GM12878 (cell line): ENCODE results near the gene VTI1A. TPM values are rescaled to one million over a fixed set of nuclear protein-coding genes. Genes with fewer than 3 reads are reported as not detected.

Experiments
- ATAC-seq: fragments of 200-7000 bp; cut with Tn5 transposase; 3 replicates; pipeline ENCODE4 v1.9.1; 2020; ENCODE audit warnings: mild to moderate bottlenecking, moderate library complexity
- BruUV-seq: library from RNA; stranded (reverse); fragments of 400-500 nt; replicated peaks from 2 replicates; lab custom pipeline; 2021; lab: Mats Ljungman, UMichigan
- CTCF ChIA-PET: fragments of 300-600 bp; sonication (Branson Sonifier 250); formaldehyde crosslinking; extraction: SDS; loops from one replicate; lab custom pipeline; 2021; ENCODE audit warnings: inconsistent platforms; lab: Yijun Ruan, JAX
- POLR2A ChIA-PET: fragments of 350-600 bp; formaldehyde crosslinking; extraction: SDS; loops from one replicate; lab custom pipeline; 2021; ENCODE audit warnings: inconsistent platforms; lab: Charles Lee
- RAD21 ChIA-PET: fragments of 300-600 bp; sonication (Branson Sonifier 250); formaldehyde crosslinking; loops from one replicate; lab custom pipeline; 2023; ENCODE audit warnings: antibody characterized with exemption; ENCODE audit not compliant: unreplicated experiment; lab: Charles Lee
- SMC1A ChIA-PET: fragments of 300-600 bp; sonication (Branson Sonifier 250); formaldehyde crosslinking; loops from one replicate; lab custom pipeline; 2023; ENCODE audit not compliant: unreplicated experiment, uncharacterized antibody; lab: Charles Lee
- DNase-seq: peaks from one replicate; pipeline ENCODE4 v3.0.0-alpha.2; 2011; ENCODE audit warnings: low read depth, low spot score
- FAIRE-seq: peaks from 3 replicates; lab custom pipeline; 2011; peaks lifted over from hg19 to GRCh38; lab: Jason Lieb, UNC
- H2AFZ ChIP-seq: 2 replicates; pipeline ENCODE4 v1.6.0; 2011; ENCODE audit warnings: low read depth, low read length, control low read depth; ENCODE audit not compliant: control insufficient read depth
- H3K27ac ChIP-seq: 2 replicates; pipeline ENCODE4 v1.5.1; 2011; ENCODE audit warnings: control low read depth; ENCODE audit not compliant: control insufficient read depth, insufficient read depth
- H3K27me3 ChIP-seq, 2 experiments: replicated peaks in 1 of 2; 2 replicates each; pipeline versions ENCODE4 v1.6.0 to v1.6.1; 2011; ENCODE audit warnings: low read length in 1 of 2; ENCODE audit not compliant: control insufficient read depth in 2 of 2, insufficient read depth in 2 of 2
- H3K36me3 ChIP-seq, 2 experiments: 2 replicates each; pipeline ENCODE4 v1.5.1; 2011; ENCODE audit warnings: low read length in 1 of 2; ENCODE audit not compliant: control insufficient read depth in 2 of 2, insufficient read depth in 2 of 2
- H3K4me1 ChIP-seq: 2 replicates; pipeline ENCODE4 v1.6.1; 2011; ENCODE audit warnings: mild to moderate bottlenecking, low read length, moderate library complexity, mixed read lengths; ENCODE audit not compliant: control insufficient read depth, insufficient read depth
- H3K4me2 ChIP-seq: 2 replicates; pipeline ENCODE4 v1.6.0; 2011; ENCODE audit warnings: control low read depth; ENCODE audit not compliant: control insufficient read depth, insufficient read depth
- H3K4me3 ChIP-seq: fragments of 200-600 bp; sonication (generic); 2 replicates; pipeline ENCODE4 v1.5.1; 2016
- H3K79me2 ChIP-seq: 2 replicates; pipeline ENCODE4 v1.6.0; 2011; ENCODE audit warnings: low read length; ENCODE audit not compliant: control insufficient read depth, insufficient read depth
- H3K9ac ChIP-seq: 2 replicates; pipeline ENCODE4 v1.8.0; 2011; ENCODE audit warnings: low read length, control low read depth, mixed read lengths; ENCODE audit not compliant: control insufficient read depth, insufficient read depth
- H3K9me3 ChIP-seq: replicated peaks from 3 replicates; pipeline ENCODE4 v1.5.1; 2011; ENCODE audit warnings: mild to moderate bottlenecking, low read length; ENCODE audit not compliant: control insufficient read depth, insufficient read depth
- H4K20me1 ChIP-seq: 2 replicates; pipeline ENCODE4 v1.6.0; 2011; ENCODE audit not compliant: control insufficient read depth, insufficient read depth
- ATF3 ChIP-seq: IDR thresholded peaks from 2 replicates; pipeline ENCODE4 v1.6.1; 2011; ENCODE audit warnings: low read depth, mild to moderate bottlenecking, low read length, moderate library complexity, borderline replicate concordance; ENCODE audit errors: extremely low read depth
- BCL11A ChIP-seq: IDR thresholded peaks from 2 replicates; pipeline ENCODE4 v1.6.1; 2011; ENCODE audit warnings: low read depth, low read length
- BMI1 ChIP-seq: fragments of 450-650 bp; IDR thresholded peaks from 2 replicates; pipeline ENCODE4 v1.6.1; 2016; ENCODE audit warnings: mild to moderate bottlenecking, moderate library complexity, borderline replicate concordance
- E2F8 ChIP-seq: fragments of 450-650 bp; IDR thresholded peaks from 2 replicates; pipeline ENCODE4 v1.6.1; 2018; ENCODE audit warnings: mild to moderate bottlenecking, low read depth, moderate library complexity; ENCODE audit not compliant: partially characterized antibody
- IRF5 ChIP-seq: fragments of 450-650 bp; IDR thresholded peaks from 2 replicates; pipeline ENCODE4 v1.6.1; 2017; ENCODE audit warnings: borderline replicate concordance
- MEF2B ChIP-seq: fragments of 450-650 bp; IDR thresholded peaks from 2 replicates; pipeline ENCODE4 v1.6.1; 2018; ENCODE audit warnings: mild to moderate bottlenecking, moderate library complexity; ENCODE audit not compliant: partially characterized antibody, poor library complexity, severe bottlenecking
- RAD51 ChIP-seq: fragments of 450-650 bp; IDR thresholded peaks from 2 replicates; pipeline ENCODE4 v1.6.1; 2016; ENCODE audit warnings: moderate library complexity, mild to moderate bottlenecking, inconsistent platforms
- REST ChIP-seq: IDR thresholded peaks from 2 replicates; pipeline ENCODE4 v1.6.1; 2012; ENCODE audit warnings: mild to moderate bottlenecking, low read depth, low read length
- RFX5 ChIP-seq: IDR thresholded peaks from 2 replicates; pipeline ENCODE4 v1.6.1; 2011; ENCODE audit warnings: low read depth, low read length, improper control_type of control experiment
- SKIL ChIP-seq: fragments of 450-650 bp; IDR thresholded peaks from 2 replicates; pipeline ENCODE4 v1.6.1; 2017; ENCODE audit warnings: mild to moderate bottlenecking, low read depth, inconsistent platforms; ENCODE audit not compliant: poor library complexity, severe bottlenecking
- STAT3 ChIP-seq: IDR thresholded peaks from 2 replicates; pipeline ENCODE4 v1.6.1; 2011; ENCODE audit warnings: low read depth, low read length, improper control_type of control experiment
- WGBS: methylation state at CpG from one replicate; pipeline ENCODE4 v1.1.6; 2016; ENCODE audit warnings: low lambda C conversion rate; ENCODE audit not compliant: insufficient replicate concordance, insufficient coverage; ENCODE audit errors: missing lambda C conversion rate; 5-methylcytosine and 5-hydroxymethylcytosine counted together
- in situ Hi-C: fragments of 300-500 bp; cut with MboI; formaldehyde crosslinking; loops from 9 replicates; pipeline ENCODE4 v1.14.3; 2018; ENCODE audit warnings: mixed read lengths
- intact Hi-C: fragments of 100-400 bp; cut with micrococcal nuclease; formaldehyde crosslinking; loops from one replicate; pipeline ENCODE4 v1.14.2; 2022; ENCODE audit not compliant: unreplicated experiment
- polyA plus RNA-seq, 11 experiments: library from polyadenylated mRNA; depleted of rRNA in 4 of 11; unstranded in 6 of 11; stranded (reverse) in 5 of 11; fragments of >200 nt; fragmentation: Nextera tagmentation in 4 of 11; fragmentation: Illumina TruSeq in 1 of 11; extraction: Ambion mirVana in 4 of 11; extraction: Trizol in 1 of 11; gene quantifications; 1 replicate in 1 of 11; 2 replicates in 10 of 11; pipeline versions ENCODE4 v1.2.1 to v1.2.3, GENCODE V29; 2011 to 2016; ENCODE audit warnings: inconsistent platforms in 2 of 11, missing spikeins in 2 of 11, low read depth in 1 of 11
- total RNA-seq, 4 experiments: library from RNA; depleted of rRNA in 3 of 4; stranded (reverse); fragments of >200 nt in 3 of 4; fragmentation: Illumina TruSeq in 1 of 4; extraction: Trizol in 1 of 4; gene quantifications; 2 replicates each; pipeline versions ENCODE4 v1.2.1 to v1.2.3, GENCODE V29; 2013 to 2021

Gene VTI1A
- total and polyA plus RNA-seq, 10 of the 15 experiments (the other 5 are each of a cell fraction or from before 2014, with no cell fraction given) = 12.4 to 43.2 (median 27.5) TPM

- ChIA-PET SMC1A (no interaction called here), POLR2A (no interaction called here), RAD21 (no interaction called here), CTCF (no interaction called here)
- no peak overlapping the region for H3K9ac ChIP-seq
- ATAC-seq = no peak
- H3K4me2 ChIP-seq = no peak overlapping the region
- no peaks in the 10 kb centered on the region for H3K79me2 ChIP-seq
- no peaks in the 10 kb centered on the region for H3K36me3 ChIP-seq
- H3K4me3 ChIP-seq = no peak overlapping the region
- intact Hi-C loops = no loop called here
- no peaks in the 10 kb centered on the region for H3K27me3 ChIP-seq
- H3K27ac ChIP-seq = no peak overlapping the region
- H3K4me1 ChIP-seq = no peaks in the 10 kb centered on the region
- no TSS peak for BruUV-seq
- no peak for DNase-seq
- FAIRE-seq = no peak
- H4K20me1 ChIP-seq = no peaks in the 10 kb centered on the region
- in situ Hi-C loops = no loop called here
- no peaks in the 10 kb centered on the region for H3K9me3 ChIP-seq
- no peak overlapping the region for H2AFZ ChIP-seq
- 64% methylated on average over 1 of the region's 1 CpG for WGBS
- TF ChIP-seq SKIL (no peak), MEF2B (no peak), ATF3 (no peak), STAT3 (no peak), RFX5 (no peak), BCL11A (no peak), E2F8 (no peak), REST (no peak), BMI1 (no peak), RAD51 (no peak), IRF5 (no peak)
Measured at GRCh38 chr10:112774210-112774609, 327.2 kb downstream of the VTI1A start.
